ENCODE results near the gene DHX38. TPM values are rescaled to one million over a fixed set of nuclear protein-coding genes. Genes with fewer than 3 reads are reported as not detected.
A peak's percentile ranks its signal among the peaks of the same experiment; 100 is the strongest.

Gene DHX38
- polyA plus RNA-seq (2012; ENCODE audit: insufficient read length, low read depth): 73.7 TPM

DNA sequence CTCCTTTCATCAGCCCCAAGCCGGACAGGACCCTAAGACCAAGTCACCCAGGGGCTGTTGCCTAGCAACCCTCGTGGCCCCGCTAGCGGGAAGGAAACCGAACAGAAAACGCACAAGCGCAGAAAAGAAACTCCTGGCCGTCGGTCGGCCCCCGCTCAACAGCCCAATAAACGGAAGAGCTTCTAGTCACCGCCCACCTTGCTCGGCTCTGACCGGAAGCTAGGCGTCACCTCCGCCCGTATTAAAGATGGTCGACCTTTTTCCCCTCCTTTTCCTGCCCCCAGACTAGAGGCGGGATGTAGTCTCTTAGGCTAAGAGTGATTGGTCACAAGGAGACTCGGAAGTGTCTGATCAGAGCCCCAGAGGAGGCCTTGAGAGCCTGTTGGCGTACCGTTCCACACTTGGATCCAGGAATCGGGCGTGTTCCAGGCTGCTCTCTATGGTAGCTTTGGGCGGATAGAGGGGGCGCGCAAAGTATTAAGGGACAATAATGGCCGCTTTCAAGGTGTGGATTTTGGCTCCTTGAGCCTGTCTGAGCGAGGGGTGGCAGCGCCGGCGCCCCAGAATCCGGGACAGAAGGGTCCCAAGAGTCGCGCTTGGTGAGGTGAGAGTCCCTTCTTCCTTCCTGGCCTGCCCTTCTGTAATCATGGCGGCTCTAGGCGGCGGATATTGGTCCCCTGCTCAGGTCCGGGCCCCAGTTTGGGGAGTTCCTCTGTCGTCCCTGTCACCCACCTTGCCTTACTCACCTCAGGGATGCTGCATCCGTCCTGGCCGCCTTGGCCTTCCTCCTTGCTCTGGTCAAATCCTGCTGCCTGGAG lies at the start of gene DHX38, which contains the start of gene TXNL4B:
DHX38 (plus strand) TSS at position 400 of the 818 bp plus-strand sequence. CDS start 2,311 bp downstream, outside the sequence.
TXNL4B (minus strand) TSS at position 173 of the 818 bp plus-strand sequence. CDS start 2,871 bp downstream, outside the sequence.
- peak; percentile 54; the same call in 1 of the 2 replicates for TF ChIP-seq SIN3A (IDR thresholded peaks at IDR 0.05; ENCODE audit: borderline replicate concordance, insufficient read depth, low read length)
- TF ChIP-seq POLR2AphosphoS5 (IDR thresholded peaks at IDR 0.05; ENCODE audit: low read depth, low read length): peak; percentile 65; the same call in 1 of the 2 replicates
- no peak for TF ChIP-seq FOXP2 (optimal IDR thresholded peaks at IDR 0.05; ENCODE audit: borderline replicate concordance, extremely low read depth, extremely low read length, insufficient read depth)
- 0 out of 2 replicates have a peak, but pooled peaks have one; percentile 63 for TF ChIP-seq TAF1 (IDR thresholded peaks at IDR 0.05; ENCODE audit: borderline replicate concordance, insufficient read depth, low read length)
- TF ChIP-seq, protein P1, sequence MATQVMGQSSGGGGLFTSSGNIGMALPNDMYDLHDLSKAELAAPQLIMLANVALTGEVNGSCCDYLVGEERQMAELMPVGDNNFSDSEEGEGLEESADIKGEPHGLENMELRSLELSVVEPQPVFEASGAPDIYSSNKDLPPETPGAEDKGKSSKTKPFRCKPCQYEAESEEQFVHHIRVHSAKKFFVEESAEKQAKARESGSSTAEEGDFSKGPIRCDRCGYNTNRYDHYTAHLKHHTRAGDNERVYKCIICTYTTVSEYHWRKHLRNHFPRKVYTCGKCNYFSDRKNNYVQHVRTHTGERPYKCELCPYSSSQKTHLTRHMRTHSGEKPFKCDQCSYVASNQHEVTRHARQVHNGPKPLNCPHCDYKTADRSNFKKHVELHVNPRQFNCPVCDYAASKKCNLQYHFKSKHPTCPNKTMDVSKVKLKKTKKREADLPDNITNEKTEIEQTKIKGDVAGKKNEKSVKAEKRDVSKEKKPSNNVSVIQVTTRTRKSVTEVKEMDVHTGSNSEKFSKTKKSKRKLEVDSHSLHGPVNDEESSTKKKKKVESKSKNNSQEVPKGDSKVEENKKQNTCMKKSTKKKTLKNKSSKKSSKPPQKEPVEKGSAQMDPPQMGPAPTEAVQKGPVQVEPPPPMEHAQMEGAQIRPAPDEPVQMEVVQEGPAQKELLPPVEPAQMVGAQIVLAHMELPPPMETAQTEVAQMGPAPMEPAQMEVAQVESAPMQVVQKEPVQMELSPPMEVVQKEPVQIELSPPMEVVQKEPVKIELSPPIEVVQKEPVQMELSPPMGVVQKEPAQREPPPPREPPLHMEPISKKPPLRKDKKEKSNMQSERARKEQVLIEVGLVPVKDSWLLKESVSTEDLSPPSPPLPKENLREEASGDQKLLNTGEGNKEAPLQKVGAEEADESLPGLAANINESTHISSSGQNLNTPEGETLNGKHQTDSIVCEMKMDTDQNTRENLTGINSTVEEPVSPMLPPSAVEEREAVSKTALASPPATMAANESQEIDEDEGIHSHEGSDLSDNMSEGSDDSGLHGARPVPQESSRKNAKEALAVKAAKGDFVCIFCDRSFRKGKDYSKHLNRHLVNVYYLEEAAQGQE (IDR thresholded peaks at IDR 0.05; ENCODE audit: insufficient read depth in 1 of 2, low read depth in 2 of 2, low read length in 2 of 2): no peak

- TF ChIP-seq POLR2AphosphoS5 (IDR thresholded peaks at IDR 0.05; ENCODE audit: low read depth, low read length) (no peak), TAF1 (IDR thresholded peaks at IDR 0.05; ENCODE audit: borderline replicate concordance, insufficient read depth, low read length) (no peak)
These were observed 49.4 kb upstream of the DHX38 start for GRCh38 chr16:72044296-72044695.

GRCh38 chr16:72044825-72045359 lies 48.8 kb upstream of the DHX38 start:
- TF ChIP-seq, protein P1 (IDR thresholded peaks at IDR 0.05; ENCODE audit: insufficient read depth in 1 of 2, low read depth in 2 of 2, low read length in 2 of 2): no peak
- TF ChIP-seq FOXP2 (optimal IDR thresholded peaks at IDR 0.05; ENCODE audit: borderline replicate concordance, extremely low read depth, extremely low read length, insufficient read depth): no peak
- TF ChIP-seq SIN3A (IDR thresholded peaks at IDR 0.05; ENCODE audit: borderline replicate concordance, insufficient read depth, low read length): no peak
- TF ChIP-seq TAF1 (IDR thresholded peaks at IDR 0.05; ENCODE audit: borderline replicate concordance, insufficient read depth, low read length): no peak
- no peak for TF ChIP-seq POLR2AphosphoS5 (IDR thresholded peaks at IDR 0.05; ENCODE audit: low read depth, low read length)

GRCh38 chr16:72049110-72049509 lies 44.5 kb upstream of the DHX38 start:
- no peak for TF ChIP-seq POLR2AphosphoS5 (IDR thresholded peaks at IDR 0.05; ENCODE audit: low read depth, low read length)
- TF ChIP-seq TAF1 (IDR thresholded peaks at IDR 0.05; ENCODE audit: borderline replicate concordance, insufficient read depth, low read length): no peak
- no peak for TF ChIP-seq FOXP2 (optimal IDR thresholded peaks at IDR 0.05; ENCODE audit: borderline replicate concordance, extremely low read depth, extremely low read length, insufficient read depth)
- TF ChIP-seq SIN3A (IDR thresholded peaks at IDR 0.05; ENCODE audit: borderline replicate concordance, insufficient read depth, low read length): no peak
- TF ChIP-seq, protein P1 (IDR thresholded peaks at IDR 0.05; ENCODE audit: insufficient read depth in 1 of 2, low read depth in 2 of 2, low read length in 2 of 2): no peak

DNA sequence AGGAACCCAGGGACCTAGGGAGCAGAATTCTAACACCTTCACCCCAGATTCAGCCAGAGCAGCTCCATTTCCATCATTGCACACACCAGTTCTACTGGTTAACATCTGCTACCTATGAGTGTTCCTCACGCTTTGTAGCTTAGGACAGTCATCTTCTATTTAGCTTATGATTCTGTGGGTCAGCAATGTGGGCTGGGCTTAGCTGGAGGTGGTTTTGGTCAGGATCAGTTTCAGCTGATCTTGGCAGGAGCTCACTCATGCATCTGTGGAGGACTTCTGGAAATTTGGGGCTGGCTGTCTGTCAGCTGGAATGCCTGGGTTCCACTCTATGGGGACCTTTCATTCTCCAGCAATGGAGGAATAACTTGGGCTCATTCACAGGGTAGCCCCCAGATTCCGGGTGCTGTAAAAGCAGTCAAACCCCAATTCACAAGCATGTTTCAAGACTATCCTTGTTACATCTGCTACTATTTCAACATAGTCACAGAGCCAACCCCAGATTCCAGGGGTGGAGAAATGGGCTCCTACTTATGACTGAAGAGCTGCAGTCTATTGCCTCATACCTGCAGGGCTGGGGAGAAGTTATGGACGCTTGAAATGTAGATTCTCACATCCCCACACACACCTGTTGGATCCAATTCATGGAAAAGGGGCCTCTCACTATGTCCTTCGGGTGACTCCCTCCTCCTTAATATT lies 42.7 kb upstream of the DHX38 start:
- TF ChIP-seq, protein P1 (IDR thresholded peaks at IDR 0.05; ENCODE audit: insufficient read depth in 1 of 2, low read depth in 2 of 2, low read length in 2 of 2): no peak
- TF ChIP-seq SIN3A (IDR thresholded peaks at IDR 0.05; ENCODE audit: borderline replicate concordance, insufficient read depth, low read length): no peak
- no peak for TF ChIP-seq TAF1 (IDR thresholded peaks at IDR 0.05; ENCODE audit: borderline replicate concordance, insufficient read depth, low read length)
- no peak for TF ChIP-seq POLR2AphosphoS5 (IDR thresholded peaks at IDR 0.05; ENCODE audit: low read depth, low read length)
- TF ChIP-seq FOXP2 (optimal IDR thresholded peaks at IDR 0.05; ENCODE audit: borderline replicate concordance, extremely low read depth, extremely low read length, insufficient read depth): no peak

Data from PFSK-1 (cell line).